HG02981 (cell line): ENCODE results near the gene CAPZA1.

Experiments used
- ATAC-seq: cut with Tn5 transposase; IDR thresholded peaks from one replicate; pipeline ENCODE4 v1.9.1; 2021; ENCODE audit warnings: mild to moderate bottlenecking, moderate library complexity; ENCODE audit not compliant: unreplicated experiment

The CAPZA1 gene

GRCh38 chr1:112675728-112676381 lies 56.2 kb downstream of the CAPZA1 start:
- no peak for ATAC-seq

- no peak for ATAC-seq
These were observed 56.9 kb downstream of the CAPZA1 start for GRCh38 chr1:112676543-112676942.

- no peak for ATAC-seq
These were observed 57.9 kb downstream of the CAPZA1 start for GRCh38 chr1:112677501-112677900.

GRCh38 chr1:112678605-112679004 lies 59.0 kb downstream of the CAPZA1 start:
- ATAC-seq = no peak

GRCh38 chr1:112685913-112686312 lies 66.3 kb downstream of the CAPZA1 start:
- no peak for ATAC-seq

GRCh38 chr1:112686417-112686816 lies 66.8 kb downstream of the CAPZA1 start:
- ATAC-seq = no peak

GRCh38 chr1:112686835-112687234 lies 67.2 kb downstream of the CAPZA1 start:
- no peak for ATAC-seq

GRCh38 chr1:112687361-112687760 lies 67.7 kb downstream of the CAPZA1 start:
- ATAC-seq = no peak

- no peak for ATAC-seq
These were observed 68.3 kb downstream of the CAPZA1 start for GRCh38 chr1:112687785-112688496.

GRCh38 chr1:112688781-112689193 lies 69.2 kb downstream of the CAPZA1 start:
- ATAC-seq = no peak

GRCh38 chr1:112689196-112689841 lies 69.7 kb downstream of the CAPZA1 start:
- ATAC-seq = no peak

- ATAC-seq = no peak
These were observed 70.2 kb downstream of the CAPZA1 start for GRCh38 chr1:112689842-112690237.

- ATAC-seq = no peak
These were observed 73.0 kb downstream of the CAPZA1 start for GRCh38 chr1:112692681-112693080.

- ATAC-seq = no peak
These were observed 74.2 kb downstream of the CAPZA1 start for GRCh38 chr1:112693821-112694220.

GRCh38 chr1:112694363-112694929 lies 74.8 kb downstream of the CAPZA1 start:
- no peak for ATAC-seq

GRCh38 chr1:112695276-112695675 lies 75.6 kb downstream of the CAPZA1 start:
- no peak for ATAC-seq

- ATAC-seq = no peak
These were observed 77.1 kb downstream of the CAPZA1 start for GRCh38 chr1:112696578-112697314.

GRCh38 chr1:112697781-112698201 lies 78.2 kb downstream of the CAPZA1 start:
- no peak for ATAC-seq

GRCh38 chr1:112698366-112699310 lies 79.0 kb downstream of the CAPZA1 start:
- ATAC-seq = no peak
